Right lobe of liver (tissue), 4 donors: ENCODE results near the gene GALNT16.

ENCODE experiments used
- CTCF ChIP-seq, 4 donors: fragments of 200-600 bp in 3 of 4; fragments of 450-650 bp in 1 of 4; IDR thresholded peaks; one replicate each; pipeline versions ENCODE4 v1.5.1 to v1.8.0; 2016 to 2022; ENCODE audit warnings: antibody characterized with exemption in 4 of 4, mild to moderate bottlenecking in 2 of 4
- POLR2A ChIP-seq: fragments of 450-650 bp; IDR thresholded peaks from one replicate; pipeline ENCODE4 v1.6.1; 2017; ENCODE audit warnings: antibody characterized with exemption, mild to moderate bottlenecking
- donor health status: DM: no; HTN: no; CAD: no.
- donor health status: DM: no; HTN: no; CAD: no.
- donor health status: DM: no; HTN: yes; CAD: no.

GRCh38 chr14:69316449-69317101 lies 56.6 kb downstream of the GALNT16 start:
- TF ChIP-seq CTCF (IDR thresholded peaks at IDR 0.05), result no peak
- TF ChIP-seq POLR2A, result no peak
